Measurements from ENCODE around the gene STRN. TPM values are rescaled to one million over a fixed set of nuclear protein-coding genes. Genes with fewer than 3 reads are reported as not detected.
"Not testable (repeated sequence)": the region's sequence is repeated elsewhere in the genome, so short reads cannot be mapped to it uniquely, and the experiment has no call there.

The STRN gene
- total RNA-seq, 1 donor: 26.5 TPM

DNA sequence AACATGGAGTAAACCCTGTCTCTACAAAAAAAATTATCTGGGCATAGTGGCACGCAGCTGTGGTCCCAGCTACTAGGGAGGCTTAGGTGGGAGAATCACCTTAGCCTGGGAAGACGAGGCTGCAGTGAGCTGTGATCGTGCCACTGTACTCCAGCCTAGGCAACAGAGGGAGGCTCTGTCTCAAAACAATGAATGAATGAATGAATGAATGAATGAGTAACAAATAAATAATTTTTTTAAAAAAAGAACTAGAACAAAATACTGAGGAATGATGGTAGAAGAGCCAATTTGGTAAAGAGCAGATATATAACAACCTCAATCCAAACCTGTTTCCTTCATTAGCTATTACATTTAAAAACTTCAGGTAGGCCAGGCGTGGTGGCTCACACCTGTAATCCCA, 60.1 kb downstream of the STRN start:
- TF ChIP-seq, protein P1, sequence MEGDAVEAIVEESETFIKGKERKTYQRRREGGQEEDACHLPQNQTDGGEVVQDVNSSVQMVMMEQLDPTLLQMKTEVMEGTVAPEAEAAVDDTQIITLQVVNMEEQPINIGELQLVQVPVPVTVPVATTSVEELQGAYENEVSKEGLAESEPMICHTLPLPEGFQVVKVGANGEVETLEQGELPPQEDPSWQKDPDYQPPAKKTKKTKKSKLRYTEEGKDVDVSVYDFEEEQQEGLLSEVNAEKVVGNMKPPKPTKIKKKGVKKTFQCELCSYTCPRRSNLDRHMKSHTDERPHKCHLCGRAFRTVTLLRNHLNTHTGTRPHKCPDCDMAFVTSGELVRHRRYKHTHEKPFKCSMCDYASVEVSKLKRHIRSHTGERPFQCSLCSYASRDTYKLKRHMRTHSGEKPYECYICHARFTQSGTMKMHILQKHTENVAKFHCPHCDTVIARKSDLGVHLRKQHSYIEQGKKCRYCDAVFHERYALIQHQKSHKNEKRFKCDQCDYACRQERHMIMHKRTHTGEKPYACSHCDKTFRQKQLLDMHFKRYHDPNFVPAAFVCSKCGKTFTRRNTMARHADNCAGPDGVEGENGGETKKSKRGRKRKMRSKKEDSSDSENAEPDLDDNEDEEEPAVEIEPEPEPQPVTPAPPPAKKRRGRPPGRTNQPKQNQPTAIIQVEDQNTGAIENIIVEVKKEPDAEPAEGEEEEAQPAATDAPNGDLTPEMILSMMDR (IDR thresholded peaks at IDR 0.05; ENCODE audit: insufficient read depth, low read length): no peak
- DNase-seq (ENCODE audit: low read depth): no peak

DNA sequence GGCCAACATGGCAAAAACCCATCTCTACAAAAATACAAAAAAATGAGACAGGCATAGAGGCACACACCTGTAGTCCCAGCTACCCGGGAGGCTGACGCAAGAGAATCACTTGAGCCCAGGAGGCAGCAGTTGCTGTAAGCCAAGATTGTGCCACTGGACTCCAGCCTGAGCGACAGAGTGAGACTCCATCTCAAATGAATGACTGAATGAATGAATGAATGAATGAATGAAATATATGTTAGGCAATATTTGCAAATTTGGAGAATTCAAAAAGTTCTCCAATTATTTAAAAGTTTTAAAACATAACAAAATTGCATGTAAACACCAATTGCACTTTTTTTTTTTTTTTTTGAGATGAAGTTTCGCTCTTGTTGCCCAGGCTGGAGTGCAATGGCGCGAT, 61.7 kb downstream of the STRN start:
- no peak for DNase-seq (ENCODE audit: low read depth)
- TF ChIP-seq, protein P1 (IDR thresholded peaks at IDR 0.05; ENCODE audit: insufficient read depth, low read length): no peak
- H3K4me3 ChIP-seq (ENCODE audit: low read depth, low read length): no peak overlapping the region

More for the DNA sequence above, 60.1 kb downstream of the STRN start:
- H3K4me3 ChIP-seq (ENCODE audit: low read depth, low read length): no peak overlapping the region

DNA sequence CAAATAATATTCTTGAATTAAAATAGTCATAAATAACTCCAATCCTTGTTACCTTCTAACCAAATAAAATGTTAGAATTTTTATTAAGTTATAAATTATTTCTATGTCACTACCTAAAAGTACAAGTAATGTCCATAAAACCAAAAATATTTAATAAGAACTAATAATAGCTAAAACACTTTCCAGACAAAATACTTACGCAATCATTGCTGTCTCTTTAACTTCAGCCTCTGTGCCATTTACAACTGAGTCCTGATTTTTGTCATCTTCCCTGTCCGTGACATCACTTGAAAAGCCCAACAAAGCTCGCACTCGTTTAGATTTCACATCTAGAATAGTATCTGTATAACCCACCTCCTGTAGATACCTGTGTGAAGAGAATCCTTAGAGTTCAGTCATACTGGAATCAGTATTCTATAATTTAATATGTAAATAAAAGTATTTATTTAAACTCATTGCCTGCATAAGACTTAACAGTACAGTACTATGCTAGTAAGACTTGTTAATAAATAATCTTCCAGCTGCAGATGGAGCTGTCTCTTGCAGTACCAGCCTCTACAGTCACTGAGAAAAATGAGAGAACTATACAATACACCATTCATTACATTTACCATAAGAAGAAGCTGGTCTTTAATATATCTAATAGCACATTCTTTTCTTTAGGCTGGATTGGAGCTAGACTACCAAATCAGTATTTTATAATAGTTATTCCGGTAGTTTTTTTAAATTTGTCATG, 63.8 kb downstream of the STRN start:
- DNase-seq (ENCODE audit: low read depth): no peak
- no peak overlapping the region for H3K4me3 ChIP-seq (ENCODE audit: low read depth, low read length)
- TF ChIP-seq, protein P1 (IDR thresholded peaks at IDR 0.05; ENCODE audit: insufficient read depth, low read length): no peak

DNA sequence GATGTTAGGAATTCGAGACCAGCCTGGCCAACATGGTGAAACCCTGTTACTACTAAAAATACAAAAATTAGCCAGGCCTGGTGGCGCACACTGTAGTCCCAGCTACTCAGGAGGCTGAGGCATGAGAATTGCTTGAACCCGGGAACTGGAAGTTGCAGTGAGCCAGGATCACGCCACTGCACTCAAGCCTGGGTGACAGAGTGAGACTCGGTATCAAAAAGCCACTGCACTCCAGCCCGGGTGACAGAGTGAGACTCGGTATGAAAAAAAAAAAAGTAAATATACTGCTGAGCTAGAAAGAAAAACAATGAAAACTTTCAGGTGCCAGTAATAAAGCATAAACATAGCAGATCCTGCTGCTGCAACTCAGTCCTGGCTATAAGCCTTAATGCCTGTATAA, 73.5 kb downstream of the STRN start:
- TF ChIP-seq, protein P1 (IDR thresholded peaks at IDR 0.05; ENCODE audit: insufficient read depth, low read length): no peak
- no peak for DNase-seq (ENCODE audit: low read depth)

DNA sequence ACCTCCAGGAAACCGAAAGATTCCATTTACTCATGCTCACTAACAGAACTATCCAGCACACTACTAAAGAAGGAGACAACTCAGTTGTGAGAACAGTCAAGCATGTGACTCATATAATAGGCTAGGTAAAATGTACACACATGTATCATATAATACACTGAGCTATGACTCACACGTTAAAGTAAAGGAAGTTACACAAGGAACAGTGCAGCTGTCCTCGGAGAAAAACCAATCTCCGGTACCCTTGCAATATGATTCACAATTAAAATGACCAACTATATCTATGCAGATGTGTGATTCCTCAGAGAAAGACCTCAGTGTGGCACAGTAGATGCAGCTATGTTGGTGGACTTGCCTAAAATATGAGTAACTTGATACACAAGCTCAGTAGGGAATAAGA, 76.5 kb downstream of the STRN start:
- peak overlapping the region; percentile 32 for H3K4me3 ChIP-seq (ENCODE audit: low read depth, low read length)
- peak; percentile 86 for DNase-seq (ENCODE audit: low read depth)
- TF ChIP-seq, protein P1 (IDR thresholded peaks at IDR 0.05; ENCODE audit: insufficient read depth, low read length): no peak

More for the DNA sequence above, 73.5 kb downstream of the STRN start:
- H3K4me3 ChIP-seq (ENCODE audit: low read depth, low read length): no peak overlapping the region

DNA sequence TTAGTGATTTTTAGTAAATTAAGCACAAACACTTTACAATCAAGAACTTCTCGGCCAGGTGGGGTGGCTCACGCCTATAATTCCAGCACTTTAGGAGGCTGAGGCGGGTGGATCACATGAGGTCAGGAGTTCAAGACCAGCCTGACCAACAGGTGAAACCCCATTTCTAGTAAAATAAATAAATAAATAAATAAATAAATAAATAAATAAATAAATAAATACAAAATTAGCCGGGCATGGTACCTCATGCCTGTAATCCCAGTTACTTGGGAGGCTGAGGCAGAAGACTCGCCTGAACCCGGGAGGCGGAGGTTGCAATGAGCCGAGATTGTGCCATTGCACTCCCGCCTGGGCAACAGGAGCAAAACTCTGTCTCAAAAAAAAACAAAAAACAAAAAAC, 79.2 kb downstream of the STRN start:
- not testable (repeated sequence) for DNase-seq (ENCODE audit: low read depth)

DNA sequence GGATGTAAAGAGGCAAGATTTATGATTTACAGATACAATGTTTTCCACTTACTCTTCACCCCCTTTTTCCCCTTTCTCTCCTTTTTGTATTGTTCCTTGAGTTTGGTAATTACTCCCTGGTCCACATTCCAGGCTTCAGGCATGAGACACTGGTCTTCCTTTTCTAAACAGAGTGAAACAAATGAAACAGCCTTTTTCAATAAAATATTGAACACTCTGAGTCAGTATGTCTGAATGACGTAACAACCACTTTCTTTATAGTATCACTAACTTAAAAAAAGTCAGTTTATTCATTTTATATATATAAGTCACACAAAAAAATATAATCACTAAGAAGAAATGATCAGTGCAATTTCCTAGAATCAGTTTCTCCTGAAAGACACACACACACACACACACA, 79.7 kb downstream of the STRN start:
- TF ChIP-seq, protein P1 (IDR thresholded peaks at IDR 0.05; ENCODE audit: insufficient read depth, low read length): no peak
- no peak overlapping the region for H3K4me3 ChIP-seq (ENCODE audit: low read depth, low read length)
- DNase-seq (ENCODE audit: low read depth): peak; percentile 6

More for the DNA sequence above, 79.2 kb downstream of the STRN start:
- not testable (repeated sequence) for H3K4me3 ChIP-seq (ENCODE audit: low read depth, low read length)

All from fibroblast of the aortic adventitia (primary cell).